Urinary bladder (tissue), 4 donors: ENCODE data around the gene PRODH2. TPM values are rescaled to one million over a fixed set of nuclear protein-coding genes. Genes with fewer than 3 reads are reported as not detected.
"Not testable (repeated sequence)": the region's sequence is repeated elsewhere in the genome, so short reads cannot be mapped to it uniquely, and the experiment has no call there.

Experiments used
- DNase-seq: peaks from one replicate; pipeline ENCODE4 v3.0.0-alpha.2; 2015; ENCODE audit errors: extremely low spot score
- H3K27ac ChIP-seq: one replicate; pipeline ENCODE4 v1.5.1; 2013; ENCODE audit warnings: low read depth, mild to moderate bottlenecking, moderate library complexity
- H3K36me3 ChIP-seq: one replicate; pipeline ENCODE4 v1.6.1; 2013; ENCODE audit warnings: mild to moderate bottlenecking, moderate library complexity; ENCODE audit not compliant: insufficient read depth
- H3K4me1 ChIP-seq: one replicate; pipeline ENCODE4 v1.6.1; 2013; ENCODE audit warnings: mild to moderate bottlenecking, moderate library complexity; ENCODE audit not compliant: insufficient read depth
- H3K4me3 ChIP-seq: one replicate; pipeline ENCODE4 v1.5.1; 2013; ENCODE audit warnings: low read depth, low read length
- WGBS: extraction: QIAGEN DNeasy Blood & Tissue Kit; methylation state at CpG from one replicate; pipeline ENCODE4 v1.1.7; 2013; 5-methylcytosine and 5-hydroxymethylcytosine counted together
- polyA plus RNA-seq: library from polyadenylated mRNA; stranded (reverse); fragments of 200-250 nt; gene quantifications from one replicate; pipeline ENCODE4 v1.2.3, GENCODE V29; 2013
- total RNA-seq: library from RNA; depleted of rRNA; stranded (reverse); fragments of >200 nt; gene quantifications from one replicate; pipeline ENCODE4 v1.2.3, GENCODE V29; 2014
- donor health status: healthy with polysubstance abuse.
- donor health status: healthy.

Gene PRODH2
- total and polyA plus RNA-seq, 2 donors, result 0.18 TPM; not detected in 1

GRCh38 chr19:35796645-35797542, 15.8 kb downstream of the PRODH2 start:
- whole genome bisulfite sequencing, result 19% methylated on average over 39 of the region's 39 CpGs
- Histone ChIP-seq H3K4me1 (no peaks in the 10 kb centered on the region), H3K4me3 (no peak overlapping the region), H3K27ac (no peak overlapping the region), H3K36me3 (no peaks in the 10 kb centered on the region)
- no peak for DNase-seq

GRCh38 chr19:35795564-35795963, 17.1 kb downstream of the PRODH2 start:
- 87% methylated on average over 1 of the region's 1 CpG for WGBS
- not testable (repeated sequence) for H3K27ac ChIP-seq, H3K36me3 ChIP-seq, H3K4me3 ChIP-seq, DNase-seq, H3K4me1 ChIP-seq

- Histone ChIP-seq H3K4me1 (no peaks in the 10 kb centered on the region), H3K27ac (no peak overlapping the region), H3K36me3 (no peaks in the 10 kb centered on the region), H3K4me3 (no peak overlapping the region)
- WGBS, result 72% methylated on average over 7 of the region's 7 CpGs
- DNase-seq, result no peak
Observed at GRCh38 chr19:35793381-35794165, 19.1 kb downstream of the PRODH2 start.

- Histone ChIP-seq H3K4me3 (no peak overlapping the region), H3K27ac (no peak overlapping the region), H3K4me1 (no peaks in the 10 kb centered on the region), H3K36me3 (no peaks in the 10 kb centered on the region)
- 78% methylated on average over 8 of the region's 8 CpGs for WGBS
- DNase-seq, result no peak
Observed at GRCh38 chr19:35792888-35793287, 19.8 kb downstream of the PRODH2 start.

- WGBS, result 84% methylated on average over 15 of the region's 15 CpGs
- Histone ChIP-seq H3K27ac (no peak overlapping the region), H3K4me1 (no peaks in the 10 kb centered on the region), H3K36me3 (no peaks in the 10 kb centered on the region), H3K4me3 (no peak overlapping the region)
- no peak for DNase-seq
Observed at GRCh38 chr19:35792312-35792711, 20.3 kb downstream of the PRODH2 start.

GRCh38 chr19:35791814-35792279, 20.8 kb downstream of the PRODH2 start:
- WGBS, result 88% methylated on average over 9 of the region's 9 CpGs

GRCh38 chr19:35790981-35791813, 21.4 kb downstream of the PRODH2 start:
- H3K4me1 ChIP-seq, result no peaks in the 10 kb centered on the region
- H3K36me3 ChIP-seq, result no peaks in the 10 kb centered on the region
- H3K4me3 ChIP-seq, result no peak overlapping the region
- 58% methylated on average over 20 of the region's 20 CpGs for WGBS
- DNase-seq, result no peak
- H3K27ac ChIP-seq, result no peak overlapping the region

More at GRCh38 chr19:35791814-35792279, 20.8 kb downstream of the PRODH2 start:
- Histone ChIP-seq H3K4me1 (no peaks in the 10 kb centered on the region), H3K27ac (no peak overlapping the region), H3K36me3 (no peaks in the 10 kb centered on the region), H3K4me3 (no peak overlapping the region)
- DNase-seq, result no peak

GRCh38 chr19:35789978-35790944, 22.4 kb downstream of the PRODH2 start:
- no peak for DNase-seq
- 87% methylated on average over 19 of the region's 19 CpGs for WGBS
- H3K36me3 ChIP-seq, result no peaks in the 10 kb centered on the region
- no peaks in the 10 kb centered on the region for H3K4me1 ChIP-seq
- H3K4me3 ChIP-seq, result no peak overlapping the region
- H3K27ac ChIP-seq, result no peak overlapping the region

- Histone ChIP-seq H3K4me3 (no peak overlapping the region), H3K27ac (no peak overlapping the region), H3K36me3 (no peaks in the 10 kb centered on the region), H3K4me1 (no peaks in the 10 kb centered on the region)
- no peak for DNase-seq
- WGBS, result 81% methylated on average over 11 of the region's 11 CpGs
Observed at GRCh38 chr19:35789195-35789977, 23.3 kb downstream of the PRODH2 start.

- H3K36me3 ChIP-seq, result no peaks in the 10 kb centered on the region
- no peak overlapping the region for H3K27ac ChIP-seq
- no peak overlapping the region for H3K4me3 ChIP-seq
- H3K4me1 ChIP-seq, result no peaks in the 10 kb centered on the region
- WGBS, result 76% methylated on average over 12 of the region's 12 CpGs
- DNase-seq, result no peak
Observed at GRCh38 chr19:35788205-35788960, 24.3 kb downstream of the PRODH2 start.

- no peak overlapping the region for H3K4me3 ChIP-seq
- no peaks in the 10 kb centered on the region for H3K4me1 ChIP-seq
- H3K36me3 ChIP-seq, result no peaks in the 10 kb centered on the region
- H3K27ac ChIP-seq, result no peak overlapping the region
- 93% methylated on average over 15 of the region's 15 CpGs for WGBS
- DNase-seq, result no peak
Observed at GRCh38 chr19:35787227-35787799, 25.3 kb downstream of the PRODH2 start.
